GM23338 (cell line): ENCODE measurements around the gene MUL1. TPM values are rescaled to one million over a fixed set of nuclear protein-coding genes. Genes with fewer than 3 reads are reported as not detected.

ENCODE experiments used
- ATAC-seq: fragments of 200-7000 bp; cut with Tn5 transposase; 3 replicates; pipeline ENCODE4 v1.9.1; 2020
- DNase-seq: peaks from one replicate; pipeline ENCODE4 v3.0.0-alpha.2; 2015; ENCODE audit warnings: low spot score
- H2AFZ ChIP-seq: fragments of 200-600 bp; sonication (generic); 2 replicates; pipeline ENCODE4 v1.8.0; 2016; ENCODE audit warnings: antibody characterized with exemption, mild to moderate bottlenecking, moderate library complexity
- H3F3A ChIP-seq: fragments of 200-600 bp; sonication (generic); replicated peaks from 2 replicates; pipeline ENCODE4 v1.8.0; 2017; ENCODE audit warnings: antibody characterized with exemption, mixed run types, low read depth
- H3K27ac ChIP-seq: fragments of 200-600 bp; sonication (generic); 2 replicates; pipeline ENCODE4 v1.6.1; 2016; ENCODE audit warnings: low read depth
- H3K27me3 ChIP-seq: fragments of 200-600 bp; sonication (generic); 2 replicates; pipeline ENCODE4 v1.8.0; 2016; ENCODE audit warnings: mild to moderate bottlenecking, mixed run types, moderate library complexity; ENCODE audit not compliant: insufficient read depth
- H3K36me3 ChIP-seq: fragments of 200-600 bp; sonication (generic); 2 replicates; pipeline ENCODE4 v1.8.0; 2016; ENCODE audit warnings: mild to moderate bottlenecking; ENCODE audit not compliant: insufficient read depth
- H3K4me1 ChIP-seq: fragments of 200-600 bp; sonication (generic); 2 replicates; pipeline ENCODE4 v1.8.0; 2016; ENCODE audit warnings: mild to moderate bottlenecking, moderate library complexity; ENCODE audit not compliant: insufficient read depth
- H3K4me2 ChIP-seq: fragments of 200-600 bp; sonication (generic); 2 replicates; pipeline ENCODE4 v1.7.1; 2017; ENCODE audit warnings: mixed run types
- H3K4me3 ChIP-seq: fragments of 200-600 bp; sonication (generic); 2 replicates; pipeline ENCODE4 v1.6.1; 2016; ENCODE audit warnings: mixed run types
- H3K79me2 ChIP-seq: fragments of 200-600 bp; sonication (generic); replicated peaks from 2 replicates; pipeline ENCODE4 v1.8.0; 2017; ENCODE audit warnings: mild to moderate bottlenecking; ENCODE audit not compliant: insufficient read depth
- H3K9me2 ChIP-seq: fragments of 200-600 bp; sonication (generic); 2 replicates; pipeline ENCODE4 v1.8.0; 2017; ENCODE audit not compliant: insufficient read depth
- H4K20me1 ChIP-seq: fragments of 200-600 bp; sonication (generic); replicated peaks from 2 replicates; pipeline ENCODE4 v1.8.0; 2017; ENCODE audit warnings: mild to moderate bottlenecking; ENCODE audit not compliant: insufficient read depth
- H3K27ac Mint-ChIP-seq: 2 replicates; pipeline ENCODE4 v1.8.0; 2020; ENCODE audit warnings: inconsistent platforms, mild to moderate bottlenecking, moderate library complexity, mixed read lengths
- H3K27me3 Mint-ChIP-seq: 3 replicates; pipeline ENCODE4 v1.8.0; 2022; ENCODE audit warnings: low read depth, mild to moderate bottlenecking, moderate library complexity, mixed read lengths, inconsistent platforms; ENCODE audit not compliant: insufficient read depth, poor library complexity
- H3K36me3 Mint-ChIP-seq: 3 replicates; pipeline ENCODE4 v1.8.0; 2021; ENCODE audit warnings: low read depth, mild to moderate bottlenecking, inconsistent platforms, moderate library complexity, mixed read lengths
- H3K4me1 Mint-ChIP-seq: 3 replicates; pipeline ENCODE4 v1.8.0; 2020; ENCODE audit warnings: mild to moderate bottlenecking, inconsistent platforms, mixed read lengths
- H3K4me3 Mint-ChIP-seq: 3 replicates; pipeline ENCODE4 v1.8.0; 2021; ENCODE audit warnings: moderate library complexity, mild to moderate bottlenecking, inconsistent platforms, mixed read lengths
- H3K9me3 Mint-ChIP-seq: 3 replicates; pipeline ENCODE4 v1.8.0; 2020; ENCODE audit warnings: moderate library complexity, mild to moderate bottlenecking, inconsistent platforms, mixed read lengths
- CREB1 ChIP-seq: fragments of 250-450 bp; sonication (Bioruptor Pico); IDR thresholded peaks from 2 replicates; pipeline ENCODE4 v1.5.0; 2020; ENCODE audit warnings: low read depth, mild to moderate bottlenecking, moderate library complexity
- JUNB ChIP-seq: IDR thresholded peaks from one replicate; pipeline ENCODE4 v1.6.1; 2016; ENCODE audit warnings: antibody characterized with exemption; ENCODE audit not compliant: unreplicated experiment
- REST ChIP-seq: IDR thresholded peaks from one replicate; pipeline ENCODE4 v1.6.1; 2018; ENCODE audit warnings: antibody characterized with exemption; ENCODE audit not compliant: unreplicated experiment
- STAT1 ChIP-seq: IDR thresholded peaks from one replicate; pipeline ENCODE4 v1.6.1; 2016; ENCODE audit warnings: antibody characterized with exemption; ENCODE audit not compliant: unreplicated experiment
- ZNF331 ChIP-seq: fragments of 250-450 bp; sonication (Bioruptor Pico); IDR thresholded peaks from 2 replicates; pipeline ENCODE4 v1.5.0; 2020; ENCODE audit warnings: low read depth, mild to moderate bottlenecking, moderate library complexity
- ZNF462 ChIP-seq: fragments of 250-450 bp; sonication (Bioruptor Pico); IDR thresholded peaks from 2 replicates; pipeline ENCODE4 v1.5.0; 2020; ENCODE audit warnings: mild to moderate bottlenecking, moderate library complexity
- polyA plus RNA-seq: library from polyadenylated mRNA; unstranded; fragments of >200 nt; fragmentation: Nextera tagmentation; extraction: Ambion mirVana; gene quantifications from 2 replicates; pipeline ENCODE4 v1.2.1, GENCODE V29; 2016
- total RNA-seq: library from RNA; depleted of rRNA; stranded (reverse); fragments of >200 nt; shearing (Covaris generic); gene quantifications from 2 replicates; pipeline ENCODE4 v1.2.3, GENCODE V29; 2014

The MUL1 gene
- total and polyA plus RNA-seq, 2 experiments from 2014 or later: 8.9 to 26.2 TPM

GRCh38 chr1:20500716-20501115, 7.2 kb downstream of the MUL1 start:
- Histone ChIP-seq H2AFZ (no peak overlapping the region), H3K27me3 (no peaks in the 10 kb centered on the region), H3K4me3 (no peak overlapping the region), H3K4me1 (no peaks in the 10 kb centered on the region), H3K79me2 (peaks cover 23% of the 10 kb centered on the region), H3K4me2 (no peak overlapping the region), H4K20me1 (peaks cover 10% of the 10 kb centered on the region; the same call in 1 of the 2 replicates), H3K36me3 (peaks cover 7% of the 10 kb centered on the region), H3F3A (no peaks in the 10 kb centered on the region), H3K27ac (no peak overlapping the region), H3K9me2 (no peaks in the 10 kb centered on the region)
- H3K9me3 Mint-ChIP-seq: no peaks in the 10 kb centered on the region
- H3K27me3 Mint-ChIP-seq: no peaks in the 10 kb centered on the region
- no peaks in the 10 kb centered on the region for H3K4me1 Mint-ChIP-seq
- peaks cover 35% of the 10 kb centered on the region for H3K36me3 Mint-ChIP-seq
- H3K27ac Mint-ChIP-seq: no peak overlapping the region
- no peak overlapping the region for H3K4me3 Mint-ChIP-seq
- DNase-seq: no peak
- TF ChIP-seq STAT1: no peak
- ATAC-seq: no peak

- H3K27me3 Mint-ChIP-seq: peaks cover 2% of the 10 kb centered on the region
- no peak for ATAC-seq
- Histone ChIP-seq H3K27ac (no peak overlapping the region), H3K9me2 (no peaks in the 10 kb centered on the region), H2AFZ (no peak overlapping the region), H3K79me2 (peaks cover 13% of the 10 kb centered on the region), H3K36me3 (peaks cover 7% of the 10 kb centered on the region), H3F3A (no peaks in the 10 kb centered on the region), H3K4me1 (peaks cover 3% of the 10 kb centered on the region; the same call in 1 of the 2 replicates), H3K4me3 (no peak overlapping the region), H3K4me2 (no peak overlapping the region), H4K20me1 (peaks cover 2% of the 10 kb centered on the region; the same call in 1 of the 2 replicates), H3K27me3 (no peaks in the 10 kb centered on the region)
- peaks cover 35% of the 10 kb centered on the region for H3K36me3 Mint-ChIP-seq
- no peak for DNase-seq
- H3K4me1 Mint-ChIP-seq: no peaks in the 10 kb centered on the region; the same call in 2 of the 3 replicates
- no peak overlapping the region for H3K4me3 Mint-ChIP-seq
- H3K27ac Mint-ChIP-seq: no peak overlapping the region
- no peaks in the 10 kb centered on the region for H3K9me3 Mint-ChIP-seq
- TF ChIP-seq CREB1 (CRISPR knock-in tag) (no peak), ZNF331 (CRISPR knock-in tag) (no peak), JUNB (no peak), ZNF462 (CRISPR knock-in tag) (no peak), REST (no peak)
Observed at GRCh38 chr1:20499718-20500117, 8.2 kb downstream of the MUL1 start.
